Cerebellar nuclear complex (tissue), 1 donor: ENCODE results near the gene SPATC1L.

Experiments
- DNase-seq, 2 experiments: peaks; one replicate each; lab custom pipeline; 2025; lab: John Stamatoyannopoulos, UW

The SPATC1L gene

DNA sequence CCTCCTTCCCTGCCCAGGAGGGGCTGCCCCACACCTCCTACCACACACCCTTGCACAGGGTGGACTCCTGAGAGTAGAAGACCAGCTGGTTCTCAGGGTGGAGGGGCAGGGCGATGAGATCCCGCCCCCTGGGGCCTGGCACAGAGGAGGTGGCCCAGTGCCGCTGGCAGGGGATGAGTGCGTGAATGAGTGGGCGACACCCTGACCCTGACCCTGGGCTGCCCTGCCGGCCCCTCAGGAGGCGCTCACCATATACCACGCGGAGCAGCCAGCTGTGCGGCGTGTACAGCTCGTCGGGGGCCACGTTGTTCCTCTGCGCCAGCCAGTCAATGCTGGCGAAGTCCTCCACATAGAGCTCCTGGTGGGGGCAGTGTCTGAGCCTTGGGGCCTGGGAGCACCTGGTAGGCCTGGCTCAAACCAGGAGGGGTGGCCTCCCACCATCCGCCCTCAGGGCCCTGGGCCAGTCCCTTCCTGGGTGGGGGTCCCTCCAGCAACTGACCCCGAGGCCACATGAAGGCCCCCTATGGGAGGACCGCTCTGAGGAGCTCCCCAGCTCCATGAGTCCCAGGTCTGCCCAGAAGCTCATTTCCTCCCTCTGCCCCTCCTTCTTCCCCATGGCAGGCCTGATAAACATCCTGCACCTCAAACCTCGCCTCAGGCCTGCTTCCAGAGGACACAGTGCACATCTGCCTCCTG lies 31.3 kb upstream of the SPATC1L start:
- DNase-seq, result no peak

GRCh38 chr21:46214478-46215340 lies 30.4 kb upstream of the SPATC1L start:
- DNase-seq, result no peak

- no peak for DNase-seq
Measured at GRCh38 chr21:46213620-46214286, 29.5 kb upstream of the SPATC1L start.

DNA sequence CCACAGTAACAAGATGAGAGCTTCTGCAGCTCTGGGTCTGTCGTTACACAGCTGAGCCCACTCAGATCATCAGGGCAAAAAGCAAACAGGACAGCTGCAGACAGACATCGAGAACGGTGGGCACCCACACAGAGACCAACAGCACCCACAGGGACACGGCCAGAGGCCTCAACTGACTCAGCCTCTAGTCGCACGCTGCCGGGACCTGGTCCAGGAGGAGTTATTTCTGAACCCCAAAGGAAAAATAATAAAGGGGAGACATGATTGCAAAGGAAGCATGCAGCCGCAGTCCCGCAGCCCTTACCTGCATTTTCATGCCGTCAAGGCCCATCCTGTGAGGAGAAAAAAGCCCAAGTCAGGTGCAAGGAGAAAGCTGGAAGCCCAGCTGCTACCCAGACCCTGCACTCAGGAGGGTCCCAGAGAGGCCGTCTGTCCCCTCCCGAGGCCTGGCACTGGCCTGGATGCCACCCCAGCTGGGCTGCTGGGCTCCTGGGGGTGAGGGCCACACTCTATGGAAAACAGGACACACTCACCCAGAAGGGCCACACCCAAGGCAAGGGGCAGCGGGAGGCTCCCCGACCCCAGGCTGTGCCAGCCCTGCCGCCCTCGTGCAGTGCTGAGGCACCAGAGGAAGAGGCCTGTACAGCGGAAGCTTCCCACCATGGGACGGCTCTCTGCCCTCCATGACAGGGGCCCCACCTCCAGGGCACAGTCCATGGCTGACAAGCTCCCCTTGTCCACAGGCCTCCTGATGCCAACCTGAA lies 28.6 kb upstream of the SPATC1L start:
- no peak for DNase-seq

DNA sequence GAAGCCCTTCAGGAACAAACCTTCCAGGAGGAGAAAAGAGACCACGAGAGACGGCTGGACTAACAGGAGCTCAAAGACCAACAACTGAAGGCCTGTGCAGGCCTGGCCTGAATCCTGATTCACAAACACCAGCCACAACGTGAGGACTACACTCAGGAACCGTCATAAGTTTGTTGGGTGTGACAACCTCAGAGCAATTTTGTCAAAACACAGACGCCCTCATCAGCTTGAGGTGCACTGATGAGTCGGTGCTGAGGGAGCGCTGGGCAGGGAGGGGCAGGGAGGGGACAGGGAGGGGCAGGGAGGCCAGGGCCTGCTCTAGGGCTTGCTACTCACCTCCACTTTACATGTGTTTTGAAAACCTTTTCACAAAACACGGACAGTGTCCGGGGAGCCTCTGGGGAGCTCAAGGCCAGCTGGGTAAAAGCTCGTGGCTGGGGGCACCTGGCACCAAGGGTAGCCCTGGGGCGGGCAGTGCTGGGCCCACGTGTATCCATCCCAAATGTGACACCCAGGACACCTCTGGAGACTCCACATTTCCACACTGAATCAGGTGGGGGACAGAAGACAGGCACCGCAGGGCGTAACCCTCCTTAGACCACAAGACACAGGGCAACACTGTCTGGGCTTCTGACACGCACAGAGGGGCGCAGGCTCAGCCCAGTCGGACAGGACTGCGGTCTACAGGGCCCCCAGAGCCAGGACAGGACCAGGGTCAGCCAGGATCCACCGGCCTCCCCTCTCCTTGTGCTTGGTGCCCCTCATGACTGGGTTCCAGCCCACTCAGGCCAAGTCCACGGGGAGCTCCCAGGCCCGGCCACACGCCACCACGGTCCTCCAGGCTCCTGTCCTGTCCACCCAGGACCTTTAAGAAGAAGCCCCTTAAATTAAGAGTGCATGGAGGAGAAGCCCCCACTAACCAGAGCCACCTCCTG lies 27.8 kb upstream of the SPATC1L start:
- no peak for DNase-seq

GRCh38 chr21:46211376-46211775 lies 27.1 kb upstream of the SPATC1L start:
- DNase-seq, result no peak

GRCh38 chr21:46210378-46211136 lies 26.3 kb upstream of the SPATC1L start:
- no peak for DNase-seq

DNA sequence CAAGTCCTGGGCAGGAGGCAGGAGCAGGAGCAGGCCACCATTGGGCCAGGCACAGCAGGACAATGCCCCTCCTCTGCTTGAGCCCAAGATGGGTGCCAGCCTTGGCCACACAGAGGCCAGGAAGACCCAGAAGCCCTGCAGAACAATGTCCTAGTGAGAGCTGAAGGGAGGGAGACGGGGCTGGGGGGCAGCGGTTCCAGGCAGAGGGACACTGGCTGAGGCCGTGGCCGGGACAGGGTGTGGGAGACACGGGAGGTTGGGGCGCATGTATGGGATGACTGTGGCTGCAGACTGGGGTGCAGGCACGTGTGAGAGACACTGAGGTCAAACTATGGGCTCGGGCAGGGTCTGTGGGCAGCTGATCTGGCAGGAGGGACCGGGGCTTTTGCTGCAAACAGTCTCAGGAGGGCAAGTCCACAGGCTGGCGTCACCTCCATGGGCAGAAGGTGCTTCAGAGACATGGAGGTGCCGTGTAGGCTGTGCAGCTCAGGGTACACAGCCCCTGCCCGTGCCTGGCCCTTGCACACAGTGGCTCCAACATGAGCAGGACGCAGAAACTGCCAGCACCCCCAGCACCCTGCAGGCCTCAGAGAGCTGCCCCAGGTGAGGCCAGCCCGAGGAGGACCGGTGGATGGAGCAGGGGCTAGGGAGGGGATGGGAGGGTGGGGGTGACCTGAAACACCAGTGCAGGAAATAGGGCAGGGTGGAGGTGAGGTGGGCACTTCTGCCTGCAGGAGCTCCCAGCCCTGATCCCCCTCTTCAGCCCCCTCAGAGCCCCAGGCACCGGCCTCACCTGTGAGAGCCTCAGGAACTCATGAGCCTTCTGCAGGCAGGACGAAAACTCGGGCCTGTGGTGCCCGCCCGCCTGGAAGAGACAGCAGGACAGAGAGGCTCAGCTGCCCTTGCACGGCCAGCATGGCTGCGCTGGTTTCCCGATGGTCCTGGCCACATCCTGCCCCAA lies 24.8 kb upstream of the SPATC1L start:
- DNase-seq, result no peak

DNA sequence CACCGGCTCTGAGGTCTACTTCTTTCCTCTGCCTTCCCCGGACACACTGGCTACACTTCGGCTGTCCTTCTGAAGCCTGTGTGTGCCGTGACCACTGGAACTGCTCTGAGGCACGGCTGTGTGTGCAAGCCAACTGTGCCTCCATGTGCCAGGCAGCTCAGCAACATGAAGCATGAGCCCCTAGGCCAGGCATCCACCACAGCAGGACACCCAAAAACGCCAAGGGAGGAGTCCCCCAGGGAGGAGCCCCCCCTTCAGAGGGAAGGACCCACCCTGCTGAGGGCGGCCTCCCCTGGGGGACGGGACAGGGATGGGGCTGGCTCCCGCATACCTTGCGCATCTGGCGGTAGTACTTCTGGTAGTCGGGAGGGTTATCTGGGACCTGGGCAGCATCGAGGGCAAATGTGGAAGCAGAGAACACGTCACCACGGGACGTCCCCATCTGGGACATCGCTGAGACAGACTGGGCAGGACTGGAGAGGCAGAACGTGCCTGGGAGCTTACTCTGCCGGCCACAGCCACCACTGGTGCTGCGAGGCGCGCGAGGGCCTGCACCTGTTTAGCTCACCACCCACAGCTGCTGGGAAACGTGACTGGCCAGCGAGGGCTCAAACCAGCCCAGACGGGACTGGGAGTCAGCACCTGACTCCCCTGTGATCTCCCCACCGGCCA lies 23.8 kb upstream of the SPATC1L start:
- DNase-seq, result no peak

DNA sequence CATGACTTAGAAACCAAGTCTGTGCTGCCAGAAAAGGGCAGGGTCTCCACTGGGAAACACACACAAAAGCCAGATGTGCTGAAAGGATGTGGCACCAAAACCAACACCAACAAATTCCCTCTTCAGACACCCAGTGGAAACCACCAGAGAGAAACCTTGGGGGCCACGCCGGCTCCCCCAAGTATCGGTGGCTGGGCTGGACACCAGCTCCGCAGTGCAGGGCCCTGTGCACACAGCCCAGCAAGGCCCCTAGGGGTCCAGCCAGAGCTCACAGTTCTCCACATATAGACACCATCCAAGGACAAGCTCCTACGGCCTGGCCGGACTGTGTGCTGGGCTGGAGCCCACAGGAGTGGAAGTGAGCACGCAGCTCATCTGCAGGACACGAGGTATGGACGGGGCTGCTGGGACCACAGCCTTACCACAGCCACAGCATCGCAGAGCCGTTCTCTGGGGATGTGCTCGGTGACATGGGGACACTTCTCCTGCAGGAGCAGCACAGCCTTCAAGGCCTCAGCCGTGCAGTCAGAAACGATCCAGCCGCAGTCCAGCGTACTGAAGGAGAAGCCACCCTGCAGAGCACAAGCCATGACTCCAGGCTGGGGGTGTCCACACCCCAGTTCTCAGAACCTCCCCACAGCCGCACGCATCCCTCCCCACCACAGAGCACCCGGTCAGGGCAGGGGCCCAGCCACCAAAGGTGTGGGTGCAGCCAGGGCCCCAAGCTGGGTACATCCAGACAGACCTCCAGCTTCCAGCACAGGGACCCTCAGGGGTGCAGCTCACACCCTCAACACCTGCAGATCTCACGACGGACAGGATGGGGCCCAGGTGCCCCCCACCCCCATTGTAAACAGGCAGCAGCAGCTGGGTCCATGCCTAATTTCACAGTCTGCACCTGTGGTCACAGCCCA lies 23.0 kb upstream of the SPATC1L start:
- DNase-seq, result no peak

DNA sequence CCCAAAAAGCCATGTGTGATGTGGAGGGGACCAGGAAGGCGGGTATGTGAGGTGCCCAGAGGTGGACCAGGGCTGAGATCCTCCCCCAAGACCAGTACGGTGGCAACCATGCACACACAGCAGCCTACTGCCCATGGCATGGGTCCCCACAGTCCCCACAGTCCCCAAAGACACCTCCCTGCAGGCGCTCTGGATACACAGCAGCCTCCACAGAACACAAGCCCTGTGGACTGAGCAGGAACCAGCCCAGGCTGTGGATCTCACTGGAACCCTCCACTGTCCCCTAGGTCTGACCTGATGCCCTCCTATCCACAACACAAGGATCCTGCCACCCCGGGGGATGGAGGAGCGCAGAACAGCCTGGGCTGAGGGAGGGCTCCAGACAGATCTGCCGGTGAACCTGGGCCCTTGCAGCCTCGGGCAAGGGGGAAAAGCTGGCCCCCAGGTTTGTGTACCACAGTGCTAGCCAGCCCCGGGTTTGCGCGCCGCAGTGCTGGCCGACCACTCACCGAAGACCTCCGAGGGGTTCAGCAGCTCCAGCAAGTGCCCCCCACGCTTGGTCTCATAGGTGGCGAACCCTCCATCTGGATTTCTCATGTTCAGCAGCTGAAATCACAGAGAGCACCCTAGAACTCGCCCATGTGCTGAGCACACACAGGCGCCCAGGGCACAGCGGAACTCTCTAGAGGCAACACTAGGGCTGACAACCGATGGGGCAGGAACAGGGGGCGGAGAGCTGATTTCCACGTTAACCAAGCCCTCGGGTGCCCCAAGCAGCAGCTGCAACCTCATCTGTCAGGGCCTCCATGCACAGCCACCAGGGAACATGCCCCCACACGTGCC lies 22.1 kb upstream of the SPATC1L start:
- no peak for DNase-seq

DNA sequence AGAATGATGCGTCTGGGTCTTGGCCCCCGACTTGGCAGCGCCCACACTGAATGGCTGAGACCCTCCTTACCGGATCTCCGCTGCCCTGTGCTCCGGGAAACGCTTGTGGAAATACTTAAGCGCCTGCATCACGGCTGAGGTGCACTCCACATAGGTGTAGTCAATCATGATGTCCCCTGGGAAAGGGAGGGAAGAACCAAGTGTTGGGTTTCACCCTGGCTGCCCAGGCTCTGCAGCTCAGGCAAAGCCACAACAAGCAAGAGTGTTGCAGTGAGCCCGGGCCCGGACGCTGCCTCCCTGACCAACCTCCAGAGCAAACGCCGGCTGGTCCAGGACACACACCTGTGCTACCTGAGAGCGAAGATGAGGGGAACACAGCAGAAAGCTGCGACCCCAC lies 21.5 kb upstream of the SPATC1L start:
- no peak for DNase-seq

DNA sequence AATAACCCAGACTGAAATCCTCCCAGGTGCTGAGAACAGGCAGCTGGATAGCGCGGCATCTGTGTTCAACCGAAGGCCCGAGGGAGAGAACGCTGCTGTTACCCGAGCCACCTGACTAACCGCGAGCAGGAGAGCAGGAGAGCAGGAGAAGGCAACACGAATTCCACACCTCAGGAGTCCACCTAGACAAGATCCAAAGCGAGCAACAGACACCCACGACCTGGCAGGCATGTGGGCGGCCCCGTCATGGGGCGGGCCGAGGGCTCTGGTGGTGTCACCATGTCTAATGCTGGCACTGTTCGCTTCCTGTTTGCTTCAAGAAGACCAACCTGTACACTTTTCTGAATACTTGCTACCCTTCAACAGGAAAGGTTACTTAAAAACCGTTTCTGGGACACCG lies 20.9 kb upstream of the SPATC1L start:
- DNase-seq, result no peak

GRCh38 chr21:46203203-46203600 lies 18.9 kb upstream of the SPATC1L start:
- no peak for DNase-seq

- DNase-seq, result no peak
Measured at GRCh38 chr21:46202592-46203202, 18.4 kb upstream of the SPATC1L start.
